Measurements from ENCODE around the gene IER5L.
A peak's percentile ranks its signal among the peaks of the same experiment; 100 is the strongest.

The IER5L gene

DNA sequence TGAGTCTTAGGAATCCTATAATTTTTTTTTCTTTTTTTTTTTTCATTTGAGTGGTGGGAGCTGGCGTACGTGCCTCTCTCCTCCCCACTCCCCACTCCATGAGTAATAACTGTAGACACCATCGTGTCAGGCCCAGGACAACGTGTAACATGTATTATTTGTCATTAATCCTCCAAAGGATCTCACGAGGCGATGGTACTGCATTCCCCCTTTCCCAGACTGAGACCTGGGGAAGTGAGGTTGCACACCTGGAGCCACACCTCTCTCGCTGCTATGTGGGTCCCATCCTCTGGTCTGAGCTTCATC, 6.1 kb upstream of the IER5L start (continued):
- TF ChIP-seq ZBTB17 (tag by site-specific recombination; IDR thresholded peaks at IDR 0.05) = no peak
- TF ChIP-seq GFI1B (tag by site-specific recombination; IDR thresholded peaks at IDR 0.05) = no peak
- TF ChIP-seq EGR2 (tag by site-specific recombination; IDR thresholded peaks at IDR 0.05; ENCODE audit: low read depth) = no peak
- TF ChIP-seq ZNF776 (tag by site-specific recombination; IDR thresholded peaks at IDR 0.05; ENCODE audit: borderline replicate concordance) = no peak
- no peak for TF ChIP-seq FEZF1 (tag by site-specific recombination; IDR thresholded peaks at IDR 0.05)
- no peak for TF ChIP-seq ZNF114 (tag by site-specific recombination; IDR thresholded peaks at IDR 0.05)

GRCh38 chr9:129183495-129184218, 5.6 kb upstream of the IER5L start:
- no peaks in the 10 kb centered on the region for H3K9me3 ChIP-seq (ENCODE audit: control insufficient read depth, insufficient read depth, low read depth, low read length)
- H3K36me3 ChIP-seq (ENCODE audit: control insufficient read depth in 2 of 2, insufficient read depth in 1 of 2, low read length in 2 of 2) = no peaks in the 10 kb centered on the region
- H3K27ac ChIP-seq (ENCODE audit: extremely low read depth, low read depth, low read length) = no peak overlapping the region
- CTCF ChIA-PET = interaction anchor here (0.6 to 2.1 kb wide), 2 partner anchors 9 to 163 kb away, joined by 5 to 14 read pairs; no protein-coding TSS in a partner anchor
- no peak overlapping the region for H3K4me3 ChIP-seq (ENCODE audit: low read depth, low read length)
- TF ChIP-seq, protein P1, sequence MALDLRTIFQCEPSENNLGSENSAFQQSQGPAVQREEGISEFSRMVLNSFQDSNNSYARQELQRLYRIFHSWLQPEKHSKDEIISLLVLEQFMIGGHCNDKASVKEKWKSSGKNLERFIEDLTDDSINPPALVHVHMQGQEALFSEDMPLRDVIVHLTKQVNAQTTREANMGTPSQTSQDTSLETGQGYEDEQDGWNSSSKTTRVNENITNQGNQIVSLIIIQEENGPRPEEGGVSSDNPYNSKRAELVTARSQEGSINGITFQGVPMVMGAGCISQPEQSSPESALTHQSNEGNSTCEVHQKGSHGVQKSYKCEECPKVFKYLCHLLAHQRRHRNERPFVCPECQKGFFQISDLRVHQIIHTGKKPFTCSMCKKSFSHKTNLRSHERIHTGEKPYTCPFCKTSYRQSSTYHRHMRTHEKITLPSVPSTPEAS (tag by site-specific recombination; IDR thresholded peaks at IDR 0.05) = peak; percentile 98
- TF ChIP-seq, protein P2, sequence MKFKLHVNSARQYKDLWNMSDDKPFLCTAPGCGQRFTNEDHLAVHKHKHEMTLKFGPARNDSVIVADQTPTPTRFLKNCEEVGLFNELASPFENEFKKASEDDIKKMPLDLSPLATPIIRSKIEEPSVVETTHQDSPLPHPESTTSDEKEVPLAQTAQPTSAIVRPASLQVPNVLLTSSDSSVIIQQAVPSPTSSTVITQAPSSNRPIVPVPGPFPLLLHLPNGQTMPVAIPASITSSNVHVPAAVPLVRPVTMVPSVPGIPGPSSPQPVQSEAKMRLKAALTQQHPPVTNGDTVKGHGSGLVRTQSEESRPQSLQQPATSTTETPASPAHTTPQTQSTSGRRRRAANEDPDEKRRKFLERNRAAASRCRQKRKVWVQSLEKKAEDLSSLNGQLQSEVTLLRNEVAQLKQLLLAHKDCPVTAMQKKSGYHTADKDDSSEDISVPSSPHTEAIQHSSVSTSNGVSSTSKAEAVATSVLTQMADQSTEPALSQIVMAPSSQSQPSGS (tag by site-specific recombination; IDR thresholded peaks at IDR 0.05; ENCODE audit: low read depth) = no peak
- TF ChIP-seq, protein P3, sequence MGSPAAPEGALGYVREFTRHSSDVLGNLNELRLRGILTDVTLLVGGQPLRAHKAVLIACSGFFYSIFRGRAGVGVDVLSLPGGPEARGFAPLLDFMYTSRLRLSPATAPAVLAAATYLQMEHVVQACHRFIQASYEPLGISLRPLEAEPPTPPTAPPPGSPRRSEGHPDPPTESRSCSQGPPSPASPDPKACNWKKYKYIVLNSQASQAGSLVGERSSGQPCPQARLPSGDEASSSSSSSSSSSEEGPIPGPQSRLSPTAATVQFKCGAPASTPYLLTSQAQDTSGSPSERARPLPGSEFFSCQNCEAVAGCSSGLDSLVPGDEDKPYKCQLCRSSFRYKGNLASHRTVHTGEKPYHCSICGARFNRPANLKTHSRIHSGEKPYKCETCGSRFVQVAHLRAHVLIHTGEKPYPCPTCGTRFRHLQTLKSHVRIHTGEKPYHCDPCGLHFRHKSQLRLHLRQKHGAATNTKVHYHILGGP (tag by site-specific recombination; IDR thresholded peaks at IDR 0.05) = no peak
- TF ChIP-seq ZNF510 (tag by site-specific recombination; IDR thresholded peaks at IDR 0.05; ENCODE audit: insufficient replicate concordance) (no peak), ZBTB17 (tag by site-specific recombination; IDR thresholded peaks at IDR 0.05) (peak; percentile 99), SCRT1 (tag by site-specific recombination; IDR thresholded peaks at IDR 0.05; ENCODE audit: borderline replicate concordance) (no peak), ZNF23 (tag by site-specific recombination; IDR thresholded peaks at IDR 0.05; ENCODE audit: borderline replicate concordance) (peak; percentile 90; the same call in 1 of the 2 replicates)
- TF ChIP-seq, protein P4, sequence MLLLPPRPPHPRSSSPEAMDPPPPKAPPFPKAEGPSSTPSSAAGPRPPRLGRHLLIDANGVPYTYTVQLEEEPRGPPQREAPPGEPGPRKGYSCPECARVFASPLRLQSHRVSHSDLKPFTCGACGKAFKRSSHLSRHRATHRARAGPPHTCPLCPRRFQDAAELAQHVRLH (tag by site-specific recombination; IDR thresholded peaks at IDR 0.05) = no peak
- POLR2A ChIA-PET = interaction anchor here (0.6 to 1.3 kb wide), 3 partner anchors 9 to 1671 kb away, joined by 4 to 5 read pairs (median 4); no protein-coding TSS in a partner anchor
- no peaks in the 10 kb centered on the region for H3K4me1 ChIP-seq (ENCODE audit: control insufficient read depth, insufficient read depth, low read length)

GRCh38 chr9:129182625-129183494, 4.8 kb upstream of the IER5L start:
- no peaks in the 10 kb centered on the region for H3K36me3 ChIP-seq (ENCODE audit: control insufficient read depth in 2 of 2, insufficient read depth in 1 of 2, low read length in 2 of 2)
- POLR2A ChIA-PET = interaction anchor here (0.7 kb wide), 1 partner anchor 40 kb away, joined by 4 read pairs; no protein-coding TSS in a partner anchor
- no peak overlapping the region for H3K4me3 ChIP-seq (ENCODE audit: low read depth, low read length)
- H3K9me3 ChIP-seq (ENCODE audit: control insufficient read depth, insufficient read depth, low read depth, low read length) = no peaks in the 10 kb centered on the region
- H3K27ac ChIP-seq (ENCODE audit: extremely low read depth, low read depth, low read length) = no peak overlapping the region
- CTCF ChIA-PET = interaction anchor here (0.5 to 2.1 kb wide), 8 partner anchors 8 to 397 kb away, joined by 3 to 14 read pairs (median 4); no protein-coding TSS in a partner anchor
- TF ChIP-seq ZNF366 (tag by site-specific recombination; conservative IDR thresholded peaks at IDR 0.05) = no peak
- peak; percentile 70; the same call in 1 of the 2 replicates for TF ChIP-seq ZNF24 (tag by site-specific recombination; IDR thresholded peaks at IDR 0.05)
- H3K4me1 ChIP-seq (ENCODE audit: control insufficient read depth, insufficient read depth, low read length) = no peaks in the 10 kb centered on the region; the same call in 1 of the 2 replicates
